Mammary epithelial cell (primary cell): ENCODE measurements around the gene FKBP8.

Source experiments
- EZH2 ChIP-seq: IDR thresholded peaks from 2 replicates; pipeline ENCODE4 v1.6.1; 2012; ENCODE audit warnings: low read length, inconsistent platforms, borderline replicate concordance
- TF ChIP-seq, protein P1 (sequence below), 2 donors: IDR thresholded peaks in 1 of 2; conservative IDR thresholded peaks in 1 of 2; 2 replicates each; pipeline ENCODE4 v1.5.1; 2011 to 2012; ENCODE audit warnings: inconsistent platforms in 2 of 2, low read length in 2 of 2, mild to moderate bottlenecking in 2 of 2, control low read depth in 1 of 2, low read depth in 1 of 2; ENCODE audit not compliant: insufficient read depth in 1 of 2; ENCODE audit errors: extremely low read depth in 1 of 2

- TF ChIP-seq, protein P1, sequence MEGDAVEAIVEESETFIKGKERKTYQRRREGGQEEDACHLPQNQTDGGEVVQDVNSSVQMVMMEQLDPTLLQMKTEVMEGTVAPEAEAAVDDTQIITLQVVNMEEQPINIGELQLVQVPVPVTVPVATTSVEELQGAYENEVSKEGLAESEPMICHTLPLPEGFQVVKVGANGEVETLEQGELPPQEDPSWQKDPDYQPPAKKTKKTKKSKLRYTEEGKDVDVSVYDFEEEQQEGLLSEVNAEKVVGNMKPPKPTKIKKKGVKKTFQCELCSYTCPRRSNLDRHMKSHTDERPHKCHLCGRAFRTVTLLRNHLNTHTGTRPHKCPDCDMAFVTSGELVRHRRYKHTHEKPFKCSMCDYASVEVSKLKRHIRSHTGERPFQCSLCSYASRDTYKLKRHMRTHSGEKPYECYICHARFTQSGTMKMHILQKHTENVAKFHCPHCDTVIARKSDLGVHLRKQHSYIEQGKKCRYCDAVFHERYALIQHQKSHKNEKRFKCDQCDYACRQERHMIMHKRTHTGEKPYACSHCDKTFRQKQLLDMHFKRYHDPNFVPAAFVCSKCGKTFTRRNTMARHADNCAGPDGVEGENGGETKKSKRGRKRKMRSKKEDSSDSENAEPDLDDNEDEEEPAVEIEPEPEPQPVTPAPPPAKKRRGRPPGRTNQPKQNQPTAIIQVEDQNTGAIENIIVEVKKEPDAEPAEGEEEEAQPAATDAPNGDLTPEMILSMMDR (conservative IDR thresholded peaks at IDR 0.05 in 1 of 2, IDR thresholded peaks at IDR 0.05 in 1 of 2; ENCODE audit: extremely low read depth in 1 of 2, insufficient read depth in 1 of 2, low read depth in 1 of 2, low read length in 2 of 2) = no peak
- TF ChIP-seq EZH2 = no peak
Observed at GRCh38 chr19:18514800-18515682, 28.3 kb downstream of the FKBP8 start.
